KMS-11 (cell line): ENCODE data around the gene TTC21B.

Source experiments
- H2AFZ ChIP-seq: fragments of 200-600 bp; sonication (generic); 2 replicates; pipeline ENCODE4 v1.6.1; 2016; ENCODE audit warnings: antibody characterized with exemption, mixed run types, low read depth
- H3K27ac ChIP-seq: fragments of 200-600 bp; sonication (generic); 2 replicates; pipeline ENCODE4 v1.6.1; 2016; ENCODE audit warnings: mild to moderate bottlenecking, mixed run types
- H3K27me3 ChIP-seq: fragments of 200-600 bp; sonication (generic); 2 replicates; pipeline ENCODE4 v1.6.1; 2017; ENCODE audit warnings: mild to moderate bottlenecking, low read depth, mixed run types, moderate library complexity; ENCODE audit not compliant: insufficient read depth
- H3K36me3 ChIP-seq: fragments of 200-600 bp; sonication (generic); 2 replicates; pipeline ENCODE4 v1.6.1; 2017; ENCODE audit warnings: mild to moderate bottlenecking, mixed run types; ENCODE audit not compliant: insufficient read depth
- H3K4me1 ChIP-seq: fragments of 200-600 bp; sonication (generic); 2 replicates; pipeline ENCODE4 v1.6.1; 2016; ENCODE audit warnings: mild to moderate bottlenecking, low read depth, mixed run types; ENCODE audit not compliant: poor library complexity, severe bottlenecking
- H3K4me2 ChIP-seq: fragments of 200-600 bp; sonication (generic); 2 replicates; pipeline ENCODE4 v1.7.0; 2016; ENCODE audit warnings: mild to moderate bottlenecking, mixed run types
- H3K4me3 ChIP-seq: fragments of 200-600 bp; sonication (generic); IDR thresholded peaks from 2 replicates; pipeline ENCODE4 v1.6.1; 2017; ENCODE audit warnings: low read depth, low read length, mixed read lengths; ENCODE audit not compliant: insufficient read depth
- H3K79me2 ChIP-seq: fragments of 200-600 bp; sonication (generic); 2 replicates; pipeline ENCODE4 v1.6.1; 2016; ENCODE audit warnings: low read depth, mixed run types; ENCODE audit not compliant: insufficient read depth
- H3K9ac ChIP-seq: fragments of 200-600 bp; sonication (generic); 2 replicates; pipeline ENCODE4 v1.6.1; 2016; ENCODE audit warnings: mild to moderate bottlenecking, mixed run types
- H4K20me1 ChIP-seq: fragments of 200-600 bp; sonication (generic); 2 replicates; pipeline ENCODE4 v1.6.1; 2016; ENCODE audit warnings: mild to moderate bottlenecking, mixed run types; ENCODE audit not compliant: insufficient read depth
- CTCF ChIP-seq: fragments of 200-600 bp; sonication (generic); conservative IDR thresholded peaks from 2 replicates; pipeline ENCODE4 v1.6.1; 2017; ENCODE audit warnings: low read depth, mild to moderate bottlenecking, antibody characterized with exemption, low read length, moderate library complexity, mixed read lengths

Gene TTC21B

DNA sequence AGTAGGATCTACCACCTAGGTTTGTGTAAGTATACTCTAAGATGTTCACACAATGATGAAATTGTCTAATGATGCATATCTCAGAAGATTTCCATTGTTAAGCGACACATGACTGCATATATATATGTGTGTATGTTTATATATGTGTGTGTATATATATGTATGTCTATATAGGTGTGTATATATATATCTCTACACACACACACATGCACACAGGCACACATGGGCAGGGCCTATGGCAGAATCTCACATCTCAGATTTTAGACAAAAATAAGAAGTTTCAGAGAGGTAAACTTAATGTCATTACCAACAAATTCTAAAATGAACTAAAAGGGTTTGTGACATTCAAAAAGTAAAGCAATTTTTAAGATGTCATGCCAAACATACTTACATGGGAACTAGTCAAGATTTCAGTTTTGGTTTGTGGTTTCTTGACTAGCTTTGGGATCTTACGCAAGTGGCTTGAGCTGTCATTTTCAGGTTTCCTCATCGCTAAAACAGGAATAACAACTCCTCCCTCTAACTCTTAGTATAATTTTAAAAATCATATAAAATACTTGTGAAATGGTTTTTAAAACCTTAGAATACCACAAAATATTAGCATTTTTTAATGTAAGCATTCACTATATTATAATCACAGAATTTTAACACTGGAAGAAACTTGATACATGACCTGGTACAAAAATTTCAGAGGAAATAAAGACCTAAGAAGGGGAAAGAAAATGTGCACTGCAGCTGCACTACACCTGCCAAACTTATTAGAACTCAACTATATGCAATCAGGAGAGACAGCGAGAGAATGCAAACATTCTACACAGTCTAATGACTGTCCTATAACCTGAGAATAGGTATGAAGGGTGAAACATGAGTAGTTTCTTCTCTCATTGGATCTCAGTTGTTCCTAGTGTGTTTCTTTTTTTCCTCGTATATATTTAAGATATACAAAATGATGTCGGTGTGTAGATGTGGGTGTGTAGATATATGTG lies 75.7 kb downstream of the TTC21B start:
- peak overlapping the region; percentile 55 for H3K27ac ChIP-seq
- no peaks in the 10 kb centered on the region for H4K20me1 ChIP-seq
- H3K9ac ChIP-seq = no peak overlapping the region
- H3K4me1 ChIP-seq = peaks cover 58% of the 10 kb centered on the region
- no peaks in the 10 kb centered on the region for H3K27me3 ChIP-seq
- no peaks in the 10 kb centered on the region for H3K79me2 ChIP-seq
- no peak overlapping the region for H3K4me3 ChIP-seq
- H2AFZ ChIP-seq = no peak overlapping the region
- peak overlapping the region; percentile 56 for H3K4me2 ChIP-seq
- no peaks in the 10 kb centered on the region for H3K36me3 ChIP-seq
- no peak for TF ChIP-seq CTCF

DNA sequence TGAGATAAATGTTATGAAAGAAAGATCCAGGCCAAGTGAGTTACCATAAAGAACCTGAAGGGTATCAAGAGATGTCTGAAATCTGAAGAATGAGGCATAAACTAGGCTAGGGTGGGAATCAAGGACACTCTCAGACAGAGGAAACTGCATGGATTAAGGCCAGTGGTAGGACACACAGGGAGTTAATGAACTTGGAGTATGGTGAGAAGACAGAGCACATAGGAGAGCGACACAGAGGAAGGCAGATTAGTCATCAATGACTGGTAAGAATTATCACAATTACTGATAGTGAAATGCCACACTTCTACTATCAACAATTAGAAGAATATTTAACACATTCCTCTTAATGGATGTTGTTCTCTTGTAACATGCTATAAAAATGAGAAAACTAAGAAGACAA lies 76.9 kb downstream of the TTC21B start:
- Histone ChIP-seq H3K4me1 (peaks cover 58% of the 10 kb centered on the region), H2AFZ (no peak overlapping the region), H3K27ac (no peak overlapping the region), H3K4me3 (no peak overlapping the region), H3K4me2 (peak overlapping the region; percentile 56; the same call in 1 of the 2 replicates), H3K36me3 (no peaks in the 10 kb centered on the region), H3K27me3 (no peaks in the 10 kb centered on the region), H3K9ac (no peak overlapping the region), H4K20me1 (no peaks in the 10 kb centered on the region), H3K79me2 (no peaks in the 10 kb centered on the region)
- TF ChIP-seq CTCF = no peak

GRCh38 chr2:165876269-165876668 lies 77.3 kb downstream of the TTC21B start:
- no peak overlapping the region for H3K27ac ChIP-seq
- no peak overlapping the region for H3K9ac ChIP-seq
- no peak overlapping the region for H3K4me2 ChIP-seq
- TF ChIP-seq CTCF = no peak
- H3K27me3 ChIP-seq = no peaks in the 10 kb centered on the region
- H3K36me3 ChIP-seq = no peaks in the 10 kb centered on the region
- peaks cover 58% of the 10 kb centered on the region for H3K4me1 ChIP-seq
- H2AFZ ChIP-seq = no peak overlapping the region
- H3K79me2 ChIP-seq = no peaks in the 10 kb centered on the region
- no peak overlapping the region for H3K4me3 ChIP-seq
- H4K20me1 ChIP-seq = no peaks in the 10 kb centered on the region

DNA sequence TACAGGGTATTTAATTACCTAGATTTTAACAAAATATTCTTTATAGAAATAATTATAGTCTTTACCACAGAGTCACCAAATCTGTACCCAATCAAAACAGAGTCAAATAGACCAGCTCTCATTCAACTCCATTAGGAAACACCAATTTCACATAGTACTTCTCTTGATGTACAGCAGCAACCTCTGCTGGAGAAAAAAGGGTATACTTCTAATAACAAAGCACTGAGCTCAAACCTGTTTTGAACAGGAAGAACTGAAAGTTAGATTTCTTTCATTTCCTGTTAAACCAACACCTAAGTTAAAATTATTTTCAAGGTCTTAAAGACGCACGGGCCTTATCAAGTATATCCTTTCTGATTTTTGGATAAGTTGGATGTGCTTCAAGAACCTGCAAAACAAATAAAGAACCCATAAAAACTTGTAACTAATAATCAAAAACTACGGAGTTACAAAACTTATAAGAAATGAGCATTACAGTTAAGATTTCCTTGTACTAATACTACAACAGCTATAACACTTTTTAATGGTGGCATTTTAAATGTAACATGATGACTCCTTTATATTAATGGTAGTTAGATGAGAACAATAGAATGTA lies 79.0 kb downstream of the TTC21B start:
- Histone ChIP-seq H3K27ac (no peak overlapping the region), H3K79me2 (no peaks in the 10 kb centered on the region), H3K9ac (no peak overlapping the region), H3K4me1 (peaks cover 51% of the 10 kb centered on the region), H2AFZ (no peak overlapping the region), H4K20me1 (no peaks in the 10 kb centered on the region), H3K27me3 (no peaks in the 10 kb centered on the region), H3K36me3 (no peaks in the 10 kb centered on the region), H3K4me2 (peak overlapping the region; percentile 4; the same call in 1 of the 2 replicates), H3K4me3 (no peak overlapping the region)
- TF ChIP-seq CTCF = peak; percentile 60
